Measurements from ENCODE around the gene LPO.

The LPO gene

GRCh38 chr17:58229881-58230280 is 8.5 kb upstream of the LPO start:
- no peak for DNase-seq

- DNase-seq, result no peak
These were observed 6.7 kb upstream of the LPO start for GRCh38 chr17:58231641-58232040.

- DNase-seq, result no peak
These were observed 5.7 kb upstream of the LPO start for GRCh38 chr17:58232707-58233156.

- no peak for DNase-seq
These were observed 4.8 kb upstream of the LPO start for GRCh38 chr17:58233543-58233942.

- DNase-seq, result no peak
These were observed 3.9 kb upstream of the LPO start for GRCh38 chr17:58234512-58234911.

- no peak for DNase-seq
These were observed 2.6 kb upstream of the LPO start for GRCh38 chr17:58235821-58236220.

GRCh38 chr17:58236394-58236793 is 2.0 kb upstream of the LPO start:
- no peak for DNase-seq

- DNase-seq, result no peak
These were observed 1.6 kb downstream of the LPO start for GRCh38 chr17:58239987-58240386.

GRCh38 chr17:58242171-58242784 is 3.9 kb downstream of the LPO start:
- DNase-seq, result no peak

GRCh38 chr17:58244963-58245362 is 6.6 kb downstream of the LPO start:
- no peak for DNase-seq

- DNase-seq, result no peak
These were observed 7.2 kb downstream of the LPO start for GRCh38 chr17:58245428-58246103.

- no peak for DNase-seq
These were observed 7.8 kb downstream of the LPO start for GRCh38 chr17:58246104-58246740.

- DNase-seq, result no peak
These were observed 8.4 kb downstream of the LPO start for GRCh38 chr17:58246781-58247180.

GRCh38 chr17:58247511-58248363 is 9.4 kb downstream of the LPO start:
- no peak for DNase-seq

GRCh38 chr17:58248955-58249269 is 10.5 kb downstream of the LPO start:
- DNase-seq, result no peak

- DNase-seq, result peak; percentile 68
These were observed 11.1 kb downstream of the LPO start for GRCh38 chr17:58249270-58250133.

GRCh38 chr17:58250344-58251011 is 12.1 kb downstream of the LPO start:
- DNase-seq, result no peak

GRCh38 chr17:58252141-58252540 is 13.8 kb downstream of the LPO start:
- no peak for DNase-seq

GRCh38 chr17:58253082-58253481 is 14.7 kb downstream of the LPO start:
- DNase-seq, result no peak

GRCh38 chr17:58254803-58255202 is 16.4 kb downstream of the LPO start:
- DNase-seq, result no peak

- no peak for DNase-seq
These were observed 23.8 kb downstream of the LPO start for GRCh38 chr17:58262149-58262548.

GRCh38 chr17:58263773-58264172 is 25.4 kb downstream of the LPO start:
- no peak for DNase-seq
